Activated naive CD8-positive, alpha-beta T cell treated with anti-CD3 and anti-CD28 coated beads, Interleukin-2, amount 50 U/mL, for 24 hours (primary cell): ENCODE measurements around the gene ZNF318.
"Not testable (repeated sequence)": the region's sequence is repeated elsewhere in the genome, so short reads cannot be mapped to it uniquely, and the experiment has no call there.

Experiments used
- ATAC-seq: fragments of 150-1000 bp; cut with Tn5 transposase; one replicate; pipeline ENCODE4 v1.10.0; 2021
- DNase-seq: peaks from one replicate; pipeline ENCODE4 v3.0.0; 2021
- H3K27ac Mint-ChIP-seq: one replicate; pipeline ENCODE4 v1.8.0; 2021; ENCODE audit warnings: mild to moderate bottlenecking, mixed read lengths
- H3K27me3 Mint-ChIP-seq: one replicate; pipeline ENCODE4 v1.8.0; 2021; ENCODE audit warnings: mixed read lengths
- H3K36me3 Mint-ChIP-seq: one replicate; pipeline ENCODE4 v1.8.0; 2021; ENCODE audit warnings: low read depth, mixed read lengths
- H3K4me1 Mint-ChIP-seq: one replicate; pipeline ENCODE4 v1.8.0; 2021; ENCODE audit warnings: mixed read lengths
- H3K4me3 Mint-ChIP-seq: one replicate; pipeline ENCODE4 v1.8.0; 2021; ENCODE audit warnings: mild to moderate bottlenecking, moderate library complexity, mixed read lengths
- H3K9me3 Mint-ChIP-seq: one replicate; pipeline ENCODE4 v1.8.0; 2021; ENCODE audit warnings: mixed read lengths

Gene ZNF318

GRCh38 chr6:43304361-43304760, 65.1 kb downstream of the ZNF318 start:
- no peaks in the 10 kb centered on the region for H3K9me3 Mint-ChIP-seq
- H3K27ac Mint-ChIP-seq: no peak overlapping the region
- no peaks in the 10 kb centered on the region for H3K36me3 Mint-ChIP-seq
- no peak overlapping the region for H3K4me3 Mint-ChIP-seq
- peaks cover 10% of the 10 kb centered on the region for H3K4me1 Mint-ChIP-seq
- ATAC-seq (no peak), DNase-seq (no peak)
- H3K27me3 Mint-ChIP-seq: peaks cover 2% of the 10 kb centered on the region

- H3K36me3 Mint-ChIP-seq: no peaks in the 10 kb centered on the region
- no peak overlapping the region for H3K4me3 Mint-ChIP-seq
- peaks cover 5% of the 10 kb centered on the region for H3K4me1 Mint-ChIP-seq
- H3K27ac Mint-ChIP-seq: no peak overlapping the region
- ATAC-seq (no peak), DNase-seq (no peak)
- H3K9me3 Mint-ChIP-seq: no peaks in the 10 kb centered on the region
- H3K27me3 Mint-ChIP-seq: peaks cover 2% of the 10 kb centered on the region
Observed at GRCh38 chr6:43303751-43304331, 65.6 kb downstream of the ZNF318 start.

GRCh38 chr6:43303006-43303405, 66.4 kb downstream of the ZNF318 start:
- ATAC-seq, DNase-seq, H3K27ac Mint-ChIP-seq, H3K36me3 Mint-ChIP-seq, H3K9me3 Mint-ChIP-seq, H3K4me1 Mint-ChIP-seq, H3K4me3 Mint-ChIP-seq, H3K27me3 Mint-ChIP-seq: not testable (repeated sequence)

- H3K27ac Mint-ChIP-seq: no peak overlapping the region
- H3K9me3 Mint-ChIP-seq: no peaks in the 10 kb centered on the region
- no peak for DNase-seq
- no peaks in the 10 kb centered on the region for H3K36me3 Mint-ChIP-seq
- ATAC-seq: no peak
- H3K4me3 Mint-ChIP-seq: no peak overlapping the region
- H3K4me1 Mint-ChIP-seq: no peaks in the 10 kb centered on the region
- peaks cover 2% of the 10 kb centered on the region for H3K27me3 Mint-ChIP-seq
Observed at GRCh38 chr6:43302126-43302525, 67.3 kb downstream of the ZNF318 start.

GRCh38 chr6:43301081-43301870, 68.2 kb downstream of the ZNF318 start:
- Mint-ChIP-seq H3K27ac (no peak overlapping the region), H3K9me3 (no peaks in the 10 kb centered on the region), H3K27me3 (peaks cover 2% of the 10 kb centered on the region), H3K36me3 (no peaks in the 10 kb centered on the region), H3K4me1 (no peaks in the 10 kb centered on the region), H3K4me3 (no peak overlapping the region)
- ATAC-seq: no peak
- DNase-seq: no peak

GRCh38 chr6:43299338-43300293, 69.8 kb downstream of the ZNF318 start:
- no peak for ATAC-seq

GRCh38 chr6:43298565-43299337, 70.7 kb downstream of the ZNF318 start:
- H3K4me3 Mint-ChIP-seq: no peak overlapping the region
- no peaks in the 10 kb centered on the region for H3K4me1 Mint-ChIP-seq
- H3K9me3 Mint-ChIP-seq: no peaks in the 10 kb centered on the region
- no peak overlapping the region for H3K27ac Mint-ChIP-seq
- H3K27me3 Mint-ChIP-seq: peaks cover 2% of the 10 kb centered on the region
- no peak for ATAC-seq
- no peak for DNase-seq
- H3K36me3 Mint-ChIP-seq: no peaks in the 10 kb centered on the region

More at GRCh38 chr6:43299338-43300293, 69.8 kb downstream of the ZNF318 start:
- Mint-ChIP-seq H3K4me1 (no peaks in the 10 kb centered on the region), H3K27me3 (peaks cover 2% of the 10 kb centered on the region), H3K9me3 (no peaks in the 10 kb centered on the region), H3K4me3 (no peak overlapping the region), H3K27ac (no peak overlapping the region), H3K36me3 (no peaks in the 10 kb centered on the region)
- no peak for DNase-seq

- Mint-ChIP-seq H3K4me1 (no peaks in the 10 kb centered on the region), H3K27ac (no peak within 1 kb of the TSS), H3K9me3 (no peaks in the 10 kb centered on the region), H3K27me3 (peaks cover 2% of the 10 kb centered on the region), H3K36me3 (no peaks in the 10 kb centered on the region), H3K4me3 (no peak within 1 kb of the TSS)
- ATAC-seq: no peak
- DNase-seq: no peak
Observed at GRCh38 chr6:43297644-43298564, 71.5 kb downstream of the ZNF318 start, which contains the start of gene SLC22A7. SLC22A7 (plus strand) TSS chr6:43298260; CDS start chr6:43298359, 99 bp downstream.

- no peaks in the 10 kb centered on the region for H3K36me3 Mint-ChIP-seq
- H3K27ac Mint-ChIP-seq: no peak overlapping the region
- peaks cover 2% of the 10 kb centered on the region for H3K27me3 Mint-ChIP-seq
- ATAC-seq (no peak), DNase-seq (no peak)
- H3K9me3 Mint-ChIP-seq: no peaks in the 10 kb centered on the region
- no peak overlapping the region for H3K4me3 Mint-ChIP-seq
- H3K4me1 Mint-ChIP-seq: no peaks in the 10 kb centered on the region
Observed at GRCh38 chr6:43296780-43297497, 72.5 kb downstream of the ZNF318 start.

GRCh38 chr6:43295456-43295855, 74.0 kb downstream of the ZNF318 start:
- DNase-seq: no peak
- Mint-ChIP-seq H3K4me1 (no peaks in the 10 kb centered on the region), H3K36me3 (no peaks in the 10 kb centered on the region), H3K9me3 (no peaks in the 10 kb centered on the region), H3K27ac (no peak overlapping the region), H3K27me3 (peaks cover 2% of the 10 kb centered on the region), H3K4me3 (no peak overlapping the region)
- no peak for ATAC-seq

- Mint-ChIP-seq H3K9me3 (no peaks in the 10 kb centered on the region), H3K36me3 (no peaks in the 10 kb centered on the region)
Observed at GRCh38 chr6:43294536-43294935, 74.9 kb downstream of the ZNF318 start.

GRCh38 chr6:43293698-43294097, 75.7 kb downstream of the ZNF318 start:
- Mint-ChIP-seq H3K4me3 (no peak overlapping the region), H3K27ac (no peak overlapping the region), H3K4me1 (no peaks in the 10 kb centered on the region), H3K36me3 (no peaks in the 10 kb centered on the region), H3K27me3 (peaks cover 2% of the 10 kb centered on the region), H3K9me3 (no peaks in the 10 kb centered on the region)
- no peak for ATAC-seq
- DNase-seq: no peak

More at GRCh38 chr6:43294536-43294935, 74.9 kb downstream of the ZNF318 start:
- H3K27me3 Mint-ChIP-seq: no peaks in the 10 kb centered on the region
- no peak overlapping the region for H3K4me3 Mint-ChIP-seq
- no peak overlapping the region for H3K27ac Mint-ChIP-seq
- ATAC-seq (no peak), DNase-seq (no peak)
- no peaks in the 10 kb centered on the region for H3K4me1 Mint-ChIP-seq
